ENCODE measurements around the gene SALL3.

DNA sequence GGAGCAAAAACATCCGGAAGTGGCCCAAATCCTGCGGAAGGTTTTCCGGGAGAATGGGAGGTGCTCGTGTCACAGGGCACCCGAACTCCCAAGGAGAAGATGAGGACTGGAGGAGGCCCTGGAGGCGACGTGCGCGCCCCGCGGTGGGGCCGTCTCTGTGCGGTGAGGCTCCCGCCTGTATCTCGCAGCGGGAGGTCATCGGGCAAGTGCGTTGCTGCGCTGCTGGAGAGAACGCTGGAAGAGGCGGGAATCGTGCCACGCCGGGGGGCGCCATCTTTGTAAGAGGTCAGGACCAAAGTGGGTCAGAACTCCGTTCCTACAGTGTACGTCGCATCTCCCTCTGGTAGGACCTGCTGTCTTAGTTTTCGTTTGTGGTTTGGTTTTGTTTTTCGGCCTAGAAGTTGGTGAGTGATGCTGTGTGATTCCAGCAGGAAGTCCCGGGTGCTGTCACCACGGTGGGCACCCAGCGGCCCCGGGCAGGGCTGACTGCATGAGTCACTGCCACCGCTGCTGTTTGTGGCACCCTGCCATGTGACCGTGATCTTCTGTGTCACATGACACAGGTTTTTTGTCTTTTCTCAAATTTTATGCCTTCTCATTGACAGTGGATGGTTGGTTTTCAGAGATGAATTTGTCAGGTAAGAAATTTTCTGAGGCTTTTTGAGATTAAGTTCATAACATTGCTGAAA lies 68.1 kb downstream of the SALL3 start:
- TF ChIP-seq, protein P1, sequence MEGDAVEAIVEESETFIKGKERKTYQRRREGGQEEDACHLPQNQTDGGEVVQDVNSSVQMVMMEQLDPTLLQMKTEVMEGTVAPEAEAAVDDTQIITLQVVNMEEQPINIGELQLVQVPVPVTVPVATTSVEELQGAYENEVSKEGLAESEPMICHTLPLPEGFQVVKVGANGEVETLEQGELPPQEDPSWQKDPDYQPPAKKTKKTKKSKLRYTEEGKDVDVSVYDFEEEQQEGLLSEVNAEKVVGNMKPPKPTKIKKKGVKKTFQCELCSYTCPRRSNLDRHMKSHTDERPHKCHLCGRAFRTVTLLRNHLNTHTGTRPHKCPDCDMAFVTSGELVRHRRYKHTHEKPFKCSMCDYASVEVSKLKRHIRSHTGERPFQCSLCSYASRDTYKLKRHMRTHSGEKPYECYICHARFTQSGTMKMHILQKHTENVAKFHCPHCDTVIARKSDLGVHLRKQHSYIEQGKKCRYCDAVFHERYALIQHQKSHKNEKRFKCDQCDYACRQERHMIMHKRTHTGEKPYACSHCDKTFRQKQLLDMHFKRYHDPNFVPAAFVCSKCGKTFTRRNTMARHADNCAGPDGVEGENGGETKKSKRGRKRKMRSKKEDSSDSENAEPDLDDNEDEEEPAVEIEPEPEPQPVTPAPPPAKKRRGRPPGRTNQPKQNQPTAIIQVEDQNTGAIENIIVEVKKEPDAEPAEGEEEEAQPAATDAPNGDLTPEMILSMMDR (IDR thresholded peaks at IDR 0.05; ENCODE audit: extremely low read depth in 1 of 2, insufficient read depth in 1 of 2, low read depth in 1 of 2, low read length in 2 of 2) = no peak
- TF ChIP-seq MYC (IDR thresholded peaks at IDR 0.05; ENCODE audit: low read depth, low read length) = no peak

Measured in endothelial cell of umbilical vein (primary cell).